Panc1 (cell line): ENCODE measurements around the gene AMBRA1.

Source experiments
- POLR2AphosphoS5 ChIP-seq: IDR thresholded peaks from 2 replicates; pipeline ENCODE4 v1.6.1; 2012; ENCODE audit warnings: mild to moderate bottlenecking, low read depth, low read length, moderate library complexity
- SIN3A ChIP-seq: IDR thresholded peaks from 2 replicates; pipeline ENCODE4 v1.6.1; 2012; ENCODE audit warnings: low read depth, mild to moderate bottlenecking, low read length, moderate library complexity, borderline replicate concordance; ENCODE audit not compliant: insufficient read depth
- TCF7L2 ChIP-seq: IDR thresholded peaks from 2 replicates; pipeline ENCODE4 v1.6.1; 2011; ENCODE audit warnings: mild to moderate bottlenecking, low read depth, low read length, inconsistent platforms
- TF ChIP-seq, protein P1 (sequence below): fragments of 450-650 bp; IDR thresholded peaks from 2 replicates; pipeline ENCODE4 v1.5.1; 2017; ENCODE audit warnings: mild to moderate bottlenecking
- TF ChIP-seq, protein P2 (sequence below), 2 experiments: IDR thresholded peaks; 2 replicates each; pipeline ENCODE4 v1.6.1; 2011 to 2012; ENCODE audit warnings: low read depth in 2 of 2, control low read depth in 1 of 2, low read length in 1 of 2, mild to moderate bottlenecking in 1 of 2, moderate library complexity in 1 of 2; ENCODE audit not compliant: insufficient read depth in 1 of 2

GRCh38 chr11:46617134-46617971 is 23.5 kb upstream of the AMBRA1 start, which contains the start of the genes ATG13 and HARBI1:
- TF ChIP-seq SIN3A (peak; percentile 90), POLR2AphosphoS5 (peak; percentile 66; the same call in 1 of the 2 replicates), TCF7L2 (peak; percentile 75; the same call in 1 of the 2 replicates)
- TF ChIP-seq, protein P1, sequence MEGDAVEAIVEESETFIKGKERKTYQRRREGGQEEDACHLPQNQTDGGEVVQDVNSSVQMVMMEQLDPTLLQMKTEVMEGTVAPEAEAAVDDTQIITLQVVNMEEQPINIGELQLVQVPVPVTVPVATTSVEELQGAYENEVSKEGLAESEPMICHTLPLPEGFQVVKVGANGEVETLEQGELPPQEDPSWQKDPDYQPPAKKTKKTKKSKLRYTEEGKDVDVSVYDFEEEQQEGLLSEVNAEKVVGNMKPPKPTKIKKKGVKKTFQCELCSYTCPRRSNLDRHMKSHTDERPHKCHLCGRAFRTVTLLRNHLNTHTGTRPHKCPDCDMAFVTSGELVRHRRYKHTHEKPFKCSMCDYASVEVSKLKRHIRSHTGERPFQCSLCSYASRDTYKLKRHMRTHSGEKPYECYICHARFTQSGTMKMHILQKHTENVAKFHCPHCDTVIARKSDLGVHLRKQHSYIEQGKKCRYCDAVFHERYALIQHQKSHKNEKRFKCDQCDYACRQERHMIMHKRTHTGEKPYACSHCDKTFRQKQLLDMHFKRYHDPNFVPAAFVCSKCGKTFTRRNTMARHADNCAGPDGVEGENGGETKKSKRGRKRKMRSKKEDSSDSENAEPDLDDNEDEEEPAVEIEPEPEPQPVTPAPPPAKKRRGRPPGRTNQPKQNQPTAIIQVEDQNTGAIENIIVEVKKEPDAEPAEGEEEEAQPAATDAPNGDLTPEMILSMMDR = peak; percentile 92
- TF ChIP-seq, protein P2, sequence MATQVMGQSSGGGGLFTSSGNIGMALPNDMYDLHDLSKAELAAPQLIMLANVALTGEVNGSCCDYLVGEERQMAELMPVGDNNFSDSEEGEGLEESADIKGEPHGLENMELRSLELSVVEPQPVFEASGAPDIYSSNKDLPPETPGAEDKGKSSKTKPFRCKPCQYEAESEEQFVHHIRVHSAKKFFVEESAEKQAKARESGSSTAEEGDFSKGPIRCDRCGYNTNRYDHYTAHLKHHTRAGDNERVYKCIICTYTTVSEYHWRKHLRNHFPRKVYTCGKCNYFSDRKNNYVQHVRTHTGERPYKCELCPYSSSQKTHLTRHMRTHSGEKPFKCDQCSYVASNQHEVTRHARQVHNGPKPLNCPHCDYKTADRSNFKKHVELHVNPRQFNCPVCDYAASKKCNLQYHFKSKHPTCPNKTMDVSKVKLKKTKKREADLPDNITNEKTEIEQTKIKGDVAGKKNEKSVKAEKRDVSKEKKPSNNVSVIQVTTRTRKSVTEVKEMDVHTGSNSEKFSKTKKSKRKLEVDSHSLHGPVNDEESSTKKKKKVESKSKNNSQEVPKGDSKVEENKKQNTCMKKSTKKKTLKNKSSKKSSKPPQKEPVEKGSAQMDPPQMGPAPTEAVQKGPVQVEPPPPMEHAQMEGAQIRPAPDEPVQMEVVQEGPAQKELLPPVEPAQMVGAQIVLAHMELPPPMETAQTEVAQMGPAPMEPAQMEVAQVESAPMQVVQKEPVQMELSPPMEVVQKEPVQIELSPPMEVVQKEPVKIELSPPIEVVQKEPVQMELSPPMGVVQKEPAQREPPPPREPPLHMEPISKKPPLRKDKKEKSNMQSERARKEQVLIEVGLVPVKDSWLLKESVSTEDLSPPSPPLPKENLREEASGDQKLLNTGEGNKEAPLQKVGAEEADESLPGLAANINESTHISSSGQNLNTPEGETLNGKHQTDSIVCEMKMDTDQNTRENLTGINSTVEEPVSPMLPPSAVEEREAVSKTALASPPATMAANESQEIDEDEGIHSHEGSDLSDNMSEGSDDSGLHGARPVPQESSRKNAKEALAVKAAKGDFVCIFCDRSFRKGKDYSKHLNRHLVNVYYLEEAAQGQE (IDR thresholded peaks at IDR 0.05; ENCODE audit: insufficient read depth in 1 of 2, low read depth in 2 of 2, low read length in 1 of 2) = no peak
